ENCODE data around the gene CHST5.

The CHST5 gene

DNA sequence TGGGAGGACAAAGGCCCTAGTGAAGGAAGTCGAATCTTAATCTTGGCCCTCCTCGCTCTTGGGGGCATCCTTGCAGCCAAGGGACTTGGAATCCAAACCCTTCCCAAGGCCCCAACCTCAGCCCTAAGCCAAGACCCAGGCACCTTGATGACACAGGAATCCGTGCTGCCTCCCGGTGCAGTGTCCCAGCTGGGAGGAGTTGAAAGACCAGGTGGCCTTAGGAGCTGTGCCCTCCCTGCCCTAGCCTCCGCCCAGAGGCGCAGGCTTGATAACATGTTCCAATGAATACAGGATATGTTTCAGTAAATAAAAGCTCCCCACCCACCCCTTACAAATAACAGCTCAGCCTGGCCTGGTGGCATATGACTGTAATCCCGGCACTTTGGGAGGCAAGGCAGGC is at the start of gene CHST5:
TSS of gene CHST5 (minus strand) at position 208 of the 400 bp plus-strand sequence. CDS start 5,724 bp downstream, outside the sequence.
- TF ChIP-seq, protein P1, sequence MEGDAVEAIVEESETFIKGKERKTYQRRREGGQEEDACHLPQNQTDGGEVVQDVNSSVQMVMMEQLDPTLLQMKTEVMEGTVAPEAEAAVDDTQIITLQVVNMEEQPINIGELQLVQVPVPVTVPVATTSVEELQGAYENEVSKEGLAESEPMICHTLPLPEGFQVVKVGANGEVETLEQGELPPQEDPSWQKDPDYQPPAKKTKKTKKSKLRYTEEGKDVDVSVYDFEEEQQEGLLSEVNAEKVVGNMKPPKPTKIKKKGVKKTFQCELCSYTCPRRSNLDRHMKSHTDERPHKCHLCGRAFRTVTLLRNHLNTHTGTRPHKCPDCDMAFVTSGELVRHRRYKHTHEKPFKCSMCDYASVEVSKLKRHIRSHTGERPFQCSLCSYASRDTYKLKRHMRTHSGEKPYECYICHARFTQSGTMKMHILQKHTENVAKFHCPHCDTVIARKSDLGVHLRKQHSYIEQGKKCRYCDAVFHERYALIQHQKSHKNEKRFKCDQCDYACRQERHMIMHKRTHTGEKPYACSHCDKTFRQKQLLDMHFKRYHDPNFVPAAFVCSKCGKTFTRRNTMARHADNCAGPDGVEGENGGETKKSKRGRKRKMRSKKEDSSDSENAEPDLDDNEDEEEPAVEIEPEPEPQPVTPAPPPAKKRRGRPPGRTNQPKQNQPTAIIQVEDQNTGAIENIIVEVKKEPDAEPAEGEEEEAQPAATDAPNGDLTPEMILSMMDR (IDR thresholded peaks at IDR 0.05; ENCODE audit: borderline replicate concordance, control extremely low read depth, extremely low read depth, insufficient read depth, missing control alignments) = no peak
- no peak for DNase-seq (ENCODE audit: low spot score)
- in situ Hi-C loops (cut with MboI; ENCODE audit: low sequenced_read_pairs, unreplicated experiment) = no loop called here

DNA sequence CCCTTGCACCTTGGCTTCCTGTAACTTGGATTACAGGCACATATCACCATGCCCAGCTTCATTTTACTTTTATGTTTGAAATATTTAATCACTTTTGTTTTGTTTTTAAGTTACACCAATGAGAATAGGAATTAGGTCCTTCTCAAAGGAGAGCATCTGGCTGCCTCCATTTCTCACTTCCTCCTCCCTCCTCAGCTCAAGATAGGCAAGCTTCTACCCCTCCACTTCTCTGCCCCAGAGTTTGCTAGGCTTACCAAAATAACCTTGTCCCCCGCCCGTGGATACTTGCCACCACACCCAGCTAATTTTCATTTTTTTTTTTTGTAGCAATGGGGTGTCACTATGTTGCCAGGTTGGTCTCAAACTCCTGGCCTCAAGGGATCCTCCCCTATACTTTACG is 48.2 kb upstream of the CHST5 start:
- TF ChIP-seq, protein P1 (IDR thresholded peaks at IDR 0.05; ENCODE audit: borderline replicate concordance, control extremely low read depth, extremely low read depth, insufficient read depth, missing control alignments) = no peak
- in situ Hi-C loops (cut with MboI; ENCODE audit: low sequenced_read_pairs, unreplicated experiment) = no loop called here
- DNase-seq (ENCODE audit: low spot score) = no peak

DNA sequence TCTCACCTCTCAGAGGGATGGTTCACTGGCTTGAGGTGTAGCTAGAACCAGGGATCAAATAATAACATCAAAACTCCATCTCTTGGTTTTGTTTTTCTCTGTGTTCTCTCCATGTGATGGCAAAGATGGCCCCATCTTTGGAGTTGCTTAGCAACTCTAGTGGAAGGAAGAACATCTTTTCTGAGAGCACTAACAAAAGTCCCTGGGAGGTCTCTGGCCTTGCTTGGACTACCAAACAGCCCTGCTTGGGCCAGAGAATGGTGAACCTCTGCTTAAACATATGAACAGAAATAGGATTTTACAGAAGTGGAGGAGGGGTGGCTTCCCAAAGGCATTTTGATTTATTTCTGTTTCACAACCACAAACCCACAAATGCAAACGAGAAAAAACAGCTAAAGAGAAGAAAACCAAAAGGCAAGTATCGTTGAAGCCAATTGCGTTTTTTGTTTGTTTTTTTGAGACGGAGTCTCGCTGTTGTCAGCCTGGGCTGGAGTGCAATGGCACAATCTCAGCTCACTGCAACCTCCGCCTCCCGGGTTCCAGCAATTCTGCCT is 43.5 kb upstream of the CHST5 start:
- TF ChIP-seq, protein P1 (IDR thresholded peaks at IDR 0.05; ENCODE audit: borderline replicate concordance, control extremely low read depth, extremely low read depth, insufficient read depth, missing control alignments) = no peak
- in situ Hi-C loops (cut with MboI; ENCODE audit: low sequenced_read_pairs, unreplicated experiment) = no loop called here
- DNase-seq (ENCODE audit: low spot score) = peak; percentile 35

DNA sequence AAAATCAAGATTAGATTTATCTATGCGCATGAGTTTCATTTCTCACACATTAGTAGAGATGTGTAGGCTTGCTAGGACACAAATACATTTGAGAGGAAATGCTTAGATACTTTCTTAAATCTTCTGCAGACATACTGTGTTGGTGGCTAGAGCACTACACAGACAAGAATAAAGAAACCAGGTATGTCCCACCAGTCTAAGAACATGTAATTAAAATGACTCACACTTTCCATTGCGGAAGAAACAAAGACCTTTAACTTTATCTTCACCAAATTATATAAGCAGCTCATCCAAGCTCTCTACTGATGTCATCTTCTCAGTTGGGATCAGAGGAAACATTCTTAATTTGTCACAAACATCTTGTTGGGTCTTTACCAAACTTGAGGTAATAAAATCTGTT is 42.8 kb upstream of the CHST5 start:
- DNase-seq (ENCODE audit: low spot score) = no peak
- TF ChIP-seq, protein P1 (IDR thresholded peaks at IDR 0.05; ENCODE audit: borderline replicate concordance, control extremely low read depth, extremely low read depth, insufficient read depth, missing control alignments) = no peak
- in situ Hi-C loops (cut with MboI; ENCODE audit: low sequenced_read_pairs, unreplicated experiment) = no loop called here

DNA sequence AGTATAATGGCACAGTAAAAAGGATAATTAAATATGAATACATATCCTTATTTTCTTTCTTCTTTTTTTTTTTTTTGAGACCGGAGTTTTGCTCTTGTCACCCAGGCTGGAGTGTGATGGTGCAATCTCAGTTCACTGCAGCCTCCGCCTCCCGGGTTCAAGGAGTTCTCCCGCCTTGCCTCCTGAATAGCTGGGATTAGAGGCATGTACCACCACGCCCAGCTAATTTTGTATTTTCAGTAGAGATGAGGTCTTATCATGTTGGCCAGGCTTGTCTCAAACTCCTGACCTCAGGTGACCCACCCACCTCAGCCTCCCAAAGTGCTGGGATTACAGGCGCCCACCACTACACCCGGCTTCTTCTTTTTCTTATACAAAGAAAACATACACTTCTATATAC is 42.3 kb upstream of the CHST5 start:
- TF ChIP-seq, protein P1 (IDR thresholded peaks at IDR 0.05; ENCODE audit: borderline replicate concordance, control extremely low read depth, extremely low read depth, insufficient read depth, missing control alignments) = no peak
- no peak for DNase-seq (ENCODE audit: low spot score)
- in situ Hi-C loops (cut with MboI; ENCODE audit: low sequenced_read_pairs, unreplicated experiment) = no loop called here

DNA sequence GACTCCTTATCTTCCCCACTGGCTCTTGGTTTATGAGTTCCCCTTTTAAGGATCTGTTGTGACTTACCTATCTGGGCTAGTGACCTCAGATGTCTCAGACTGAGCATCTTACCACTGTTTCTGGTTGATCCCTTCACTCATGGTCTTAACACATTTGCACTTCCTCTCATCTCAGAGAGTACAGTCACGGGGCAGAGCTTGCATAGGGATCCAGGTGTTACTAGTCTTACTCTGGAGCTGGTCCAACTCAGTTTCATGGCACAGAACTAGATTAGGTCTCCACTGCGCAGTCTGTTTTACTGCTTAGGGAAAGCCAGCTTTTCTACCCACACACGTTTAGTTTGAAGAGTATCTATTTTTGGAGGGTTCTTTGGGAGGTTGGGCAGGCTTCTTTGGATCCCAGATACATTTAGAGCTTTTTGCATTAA is 40.5 kb upstream of the CHST5 start:
- peak; percentile 56 for DNase-seq (ENCODE audit: low spot score)
- in situ Hi-C loops (cut with MboI; ENCODE audit: low sequenced_read_pairs, unreplicated experiment) = no loop called here
- TF ChIP-seq, protein P1 (IDR thresholded peaks at IDR 0.05; ENCODE audit: borderline replicate concordance, control extremely low read depth, extremely low read depth, insufficient read depth, missing control alignments) = no peak
